Effector memory CD8-positive, alpha-beta T cell (primary cell): ENCODE results near the gene RFNG.

Source experiments
- ATAC-seq: fragments of 150-1000 bp; cut with Tn5 transposase; replicated peaks from 2 replicates; pipeline ENCODE4 v1.10.0; 2021; ENCODE audit warnings: mild to moderate bottlenecking, moderate library complexity
- DNase-seq, 3 experiments: peaks; one replicate each; pipeline ENCODE4 v3.0.0; 2021
- H3K27ac Mint-ChIP-seq, 2 donors: one replicate each; pipeline ENCODE4 v1.8.0; 2022; ENCODE audit warnings: mild to moderate bottlenecking in 2 of 2, mixed read lengths in 2 of 2, moderate library complexity in 2 of 2
- H3K27me3 Mint-ChIP-seq, 2 donors: one replicate each; pipeline ENCODE4 v1.8.0; 2022; ENCODE audit warnings: mixed read lengths in 2 of 2
- H3K36me3 Mint-ChIP-seq: one replicate; pipeline ENCODE4 v1.8.0; 2022; ENCODE audit warnings: mild to moderate bottlenecking, moderate library complexity, mixed read lengths; ENCODE audit not compliant: insufficient read depth
- H3K4me1 Mint-ChIP-seq, 2 donors: one replicate each; pipeline ENCODE4 v1.8.0; 2022; ENCODE audit warnings: low read depth in 2 of 2, mixed read lengths in 2 of 2
- H3K4me3 Mint-ChIP-seq, 2 donors: one replicate each; pipeline ENCODE4 v1.8.0; 2022; ENCODE audit warnings: mild to moderate bottlenecking in 2 of 2, mixed read lengths in 2 of 2, moderate library complexity in 2 of 2
- H3K9me3 Mint-ChIP-seq, 2 donors: one replicate each; pipeline ENCODE4 v1.8.0; 2022; ENCODE audit warnings: mixed read lengths in 2 of 2

RFNG gene

GRCh38 chr17:82021107-82021899 lies 30.3 kb downstream of the RFNG start:
- peaks cover 11% of the 10 kb centered on the region for H3K36me3 Mint-ChIP-seq
- no peaks in the 10 kb centered on the region for H3K27me3 Mint-ChIP-seq
- ATAC-seq (no peak), DNase-seq (peak in 1 of 3 experiments; percentile 36)
- peaks cover 13 to 23% of the 10 kb centered on the region in 2 donors for H3K4me1 Mint-ChIP-seq
- no peaks in the 10 kb centered on the region for H3K9me3 Mint-ChIP-seq
- H3K4me3 Mint-ChIP-seq: peak overlapping the region; percentile 72 to 80
- H3K27ac Mint-ChIP-seq: peak overlapping the region in 1 of 2 donors; percentile 29

DNA sequence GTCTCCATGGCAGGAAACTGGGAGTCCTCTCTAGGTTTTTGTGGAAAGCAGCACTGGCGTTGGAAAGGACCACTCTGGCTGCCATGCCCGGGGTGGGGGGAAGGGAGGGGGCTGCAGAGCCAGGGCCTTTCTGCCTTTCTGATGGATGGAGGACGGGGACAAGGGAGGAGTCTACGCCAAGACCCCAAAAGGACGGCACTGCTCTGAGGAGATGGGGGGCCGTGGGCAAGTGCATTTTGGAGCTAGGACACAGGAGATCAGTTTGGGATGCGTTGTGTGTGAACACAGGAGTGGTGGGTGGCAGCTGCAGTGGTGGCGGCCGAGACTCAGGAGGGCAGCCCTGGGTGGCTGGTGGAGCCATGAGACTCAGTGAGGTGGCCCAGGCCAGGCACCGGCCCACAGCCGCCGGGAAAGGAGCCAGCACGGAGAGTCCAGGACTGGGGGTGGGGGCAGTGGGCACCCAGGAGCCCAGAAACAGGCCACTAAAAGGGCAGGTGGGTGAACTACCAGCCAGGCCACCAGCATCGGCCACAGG lies 31.0 kb downstream of the RFNG start:
- Mint-ChIP-seq H3K4me1 (peaks cover 13 to 23% of the 10 kb centered on the region in 2 donors), H3K36me3 (peaks cover 11% of the 10 kb centered on the region), H3K27me3 (no peaks in the 10 kb centered on the region), H3K4me3 (peak overlapping the region; percentile 12 to 39), H3K9me3 (no peaks in the 10 kb centered on the region), H3K27ac (no peak overlapping the region)
- ATAC-seq (no peak), DNase-seq (no peak)

DNA sequence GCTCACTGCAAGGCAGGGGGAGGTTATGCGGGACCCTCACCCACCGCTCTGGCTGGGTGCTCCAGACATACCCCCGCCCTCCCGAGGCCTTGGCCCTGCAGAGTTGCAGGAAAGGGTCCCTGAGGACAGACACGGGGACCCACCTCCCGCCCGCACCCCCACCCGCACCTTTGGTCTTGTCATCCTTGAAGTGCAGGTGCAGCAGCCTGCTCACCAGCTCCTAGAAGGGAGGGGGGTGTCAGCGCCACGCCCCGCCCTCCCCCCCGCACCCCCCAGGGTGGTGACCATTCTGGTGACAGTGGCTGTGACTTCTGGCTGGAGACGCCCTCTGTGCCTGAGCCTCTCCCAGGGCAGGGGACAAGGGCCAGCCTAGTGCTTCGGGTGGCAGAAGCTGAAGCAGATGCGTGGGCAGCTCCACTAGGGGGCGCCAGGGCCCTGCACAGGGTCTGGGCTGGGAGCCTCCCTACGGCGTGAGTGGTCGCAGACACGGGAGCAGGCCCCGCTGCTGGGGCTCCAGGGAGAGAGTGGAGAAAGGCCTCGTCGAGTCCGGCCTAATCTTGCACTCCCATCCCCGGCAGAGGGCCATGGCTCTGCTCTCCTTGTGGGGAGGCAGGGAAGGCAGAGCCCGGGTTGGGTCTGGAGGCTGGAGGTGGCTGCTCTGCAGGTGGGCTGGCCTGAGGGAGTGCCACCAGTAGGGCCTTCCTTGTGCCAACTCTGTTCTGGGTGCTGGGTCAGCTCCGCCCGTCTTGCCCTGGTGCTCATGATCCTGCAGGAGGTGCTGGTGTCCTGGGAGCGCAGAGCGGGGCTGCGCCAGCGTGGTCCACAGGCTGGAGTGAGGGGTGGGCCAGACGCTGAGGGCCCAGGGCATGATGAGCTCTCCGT lies 31.7 kb downstream of the RFNG start:
- H3K27me3 Mint-ChIP-seq: no peaks in the 10 kb centered on the region
- H3K4me3 Mint-ChIP-seq: peak overlapping the region; percentile 12 to 39
- DNase-seq: peak; percentile 53 to 60 (median 58)

GRCh38 chr17:82018989-82019689 lies 32.5 kb downstream of the RFNG start:
- H3K9me3 Mint-ChIP-seq: no peaks in the 10 kb centered on the region
- ATAC-seq: no peak
- H3K36me3 Mint-ChIP-seq: peaks cover 8% of the 10 kb centered on the region

More for the DNA sequence above, 31.7 kb downstream of the RFNG start:
- no peak for ATAC-seq
- H3K9me3 Mint-ChIP-seq: no peaks in the 10 kb centered on the region
- no peak overlapping the region for H3K27ac Mint-ChIP-seq
- peaks cover 10 to 23% of the 10 kb centered on the region in 2 donors for H3K4me1 Mint-ChIP-seq
- H3K36me3 Mint-ChIP-seq: peaks cover 8% of the 10 kb centered on the region

GRCh38 chr17:82018152-82018988 lies 33.2 kb downstream of the RFNG start:
- H3K36me3 Mint-ChIP-seq: peaks cover 8% of the 10 kb centered on the region

More at GRCh38 chr17:82018989-82019689, 32.5 kb downstream of the RFNG start:
- H3K4me3 Mint-ChIP-seq: no peak overlapping the region
- DNase-seq: no peak
- no peak overlapping the region for H3K27ac Mint-ChIP-seq
- H3K4me1 Mint-ChIP-seq: peaks cover 10 to 22% of the 10 kb centered on the region in 2 donors
- H3K27me3 Mint-ChIP-seq: no peaks in the 10 kb centered on the region

GRCh38 chr17:82017612-82018151 lies 33.9 kb downstream of the RFNG start:
- H3K9me3 Mint-ChIP-seq: no peaks in the 10 kb centered on the region
- H3K27ac Mint-ChIP-seq: no peak overlapping the region
- H3K27me3 Mint-ChIP-seq: no peaks in the 10 kb centered on the region
- H3K4me1 Mint-ChIP-seq: peaks cover 10 to 16% of the 10 kb centered on the region in 2 donors
- no peak overlapping the region for H3K4me3 Mint-ChIP-seq
- H3K36me3 Mint-ChIP-seq: peaks cover 3% of the 10 kb centered on the region
- ATAC-seq (no peak), DNase-seq (no peak)

More at GRCh38 chr17:82018152-82018988, 33.2 kb downstream of the RFNG start:
- Mint-ChIP-seq H3K27me3 (no peaks in the 10 kb centered on the region), H3K27ac (no peak overlapping the region), H3K4me1 (peaks cover 10 to 16% of the 10 kb centered on the region in 2 donors), H3K4me3 (no peak overlapping the region), H3K9me3 (no peaks in the 10 kb centered on the region)
- ATAC-seq: no peak
- DNase-seq: no peak

DNA sequence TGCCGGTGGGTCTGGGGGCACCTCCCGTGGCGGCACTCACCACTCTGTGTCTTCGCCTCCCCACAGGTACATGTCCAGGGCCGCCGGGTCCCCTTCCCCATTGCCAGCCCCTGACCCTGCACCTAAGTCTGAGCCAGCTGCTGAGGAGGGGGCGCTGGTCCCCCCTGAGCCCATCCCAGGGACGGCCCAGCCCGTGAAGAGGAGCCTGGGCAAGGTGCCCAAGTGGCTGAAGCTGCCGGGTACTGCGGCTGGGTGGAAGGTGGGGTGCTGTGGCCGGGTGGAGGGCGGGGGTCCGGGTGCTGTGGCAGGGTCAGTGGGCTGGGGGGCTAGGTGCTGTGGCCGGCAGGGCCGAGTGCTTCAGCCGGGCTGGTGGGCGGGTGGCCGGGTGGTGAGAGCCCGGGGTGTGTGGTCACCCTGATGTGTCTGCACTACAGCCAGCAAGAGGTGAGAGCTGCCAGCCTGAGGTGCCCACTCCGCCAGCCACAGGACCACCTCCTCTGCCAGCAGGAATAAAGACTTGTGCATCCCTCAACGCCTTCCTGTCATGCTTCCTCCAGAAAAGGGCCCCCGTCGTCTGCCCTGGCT lies 34.6 kb downstream of the RFNG start:
- ATAC-seq (no peak), DNase-seq (no peak)
- Mint-ChIP-seq H3K4me1 (peaks cover 8 to 14% of the 10 kb centered on the region in 2 donors), H3K27ac (no peak overlapping the region), H3K27me3 (no peaks in the 10 kb centered on the region), H3K9me3 (no peaks in the 10 kb centered on the region), H3K4me3 (no peak overlapping the region), H3K36me3 (peaks cover 3% of the 10 kb centered on the region)

- Mint-ChIP-seq H3K27ac (no peak overlapping the region), H3K36me3 (no peaks in the 10 kb centered on the region), H3K9me3 (no peaks in the 10 kb centered on the region)
These were observed 35.3 kb downstream of the RFNG start for GRCh38 chr17:82016061-82016874.

GRCh38 chr17:82015311-82015971 lies 36.2 kb downstream of the RFNG start:
- Mint-ChIP-seq H3K27ac (no peak overlapping the region), H3K27me3 (no peaks in the 10 kb centered on the region), H3K36me3 (no peaks in the 10 kb centered on the region), H3K4me1 (peaks cover 0 to 4% of the 10 kb centered on the region in 2 donors), H3K9me3 (no peaks in the 10 kb centered on the region), H3K4me3 (no peak overlapping the region)
- no peak for ATAC-seq
- no peak for DNase-seq

More at GRCh38 chr17:82016061-82016874, 35.3 kb downstream of the RFNG start:
- Mint-ChIP-seq H3K27me3 (no peaks in the 10 kb centered on the region), H3K4me1 (peaks cover 1 to 8% of the 10 kb centered on the region in 2 donors), H3K4me3 (no peak overlapping the region)
- DNase-seq: no peak
- ATAC-seq: no peak

DNA sequence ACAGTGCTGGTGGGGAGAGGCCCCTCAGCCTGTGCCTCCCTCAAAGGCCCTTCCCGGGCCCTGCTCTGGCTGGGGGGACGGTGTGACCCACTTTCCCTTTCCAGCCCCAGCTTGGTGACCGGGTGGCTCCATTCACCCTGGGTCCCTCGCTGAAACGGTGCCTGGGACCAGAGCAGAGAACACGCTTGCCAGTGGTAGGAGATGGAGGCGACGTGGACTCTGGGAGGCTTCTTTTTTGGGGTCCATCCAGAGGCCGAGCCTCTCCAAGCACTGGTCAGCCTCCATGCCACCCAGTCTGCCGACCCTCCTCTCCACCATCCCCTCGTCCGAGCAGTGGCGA lies 36.7 kb downstream of the RFNG start:
- DNase-seq (no peak), ATAC-seq (no peak)
- H3K27me3 Mint-ChIP-seq: no peaks in the 10 kb centered on the region
- no peaks in the 10 kb centered on the region for H3K36me3 Mint-ChIP-seq
- no peak overlapping the region for H3K4me3 Mint-ChIP-seq
- H3K27ac Mint-ChIP-seq: no peak overlapping the region
- H3K4me1 Mint-ChIP-seq: peaks cover 0 to under 1% of the 10 kb centered on the region in 2 donors
- H3K9me3 Mint-ChIP-seq: no peaks in the 10 kb centered on the region

- H3K36me3 Mint-ChIP-seq: no peaks in the 10 kb centered on the region
- H3K4me3 Mint-ChIP-seq: no peak overlapping the region
- H3K9me3 Mint-ChIP-seq: no peaks in the 10 kb centered on the region
- peak overlapping the region in 1 of 2 donors; percentile 62 for H3K27ac Mint-ChIP-seq
- H3K4me1 Mint-ChIP-seq: no peaks in the 10 kb centered on the region
- no peaks in the 10 kb centered on the region for H3K27me3 Mint-ChIP-seq
- DNase-seq: no peak
- no peak for ATAC-seq
These were observed 37.2 kb downstream of the RFNG start for GRCh38 chr17:82014432-82014831.
